Lower leg skin (tissue), 3 donors: ENCODE measurements around the gene TSPAN2.

Source experiments
- CTCF ChIP-seq, 3 donors: fragments of 450-650 bp; IDR thresholded peaks; one replicate each; pipeline ENCODE4 v1.5.1; 2016; ENCODE audit warnings: antibody characterized with exemption in 3 of 3, mild to moderate bottlenecking in 3 of 3, moderate library complexity in 2 of 3
- POLR2A ChIP-seq, 2 donors: fragments of 450-650 bp; IDR thresholded peaks; one replicate each; pipeline ENCODE4 v1.6.1; 2016 to 2017; ENCODE audit warnings: antibody characterized with exemption in 2 of 2, mild to moderate bottlenecking in 1 of 2, moderate library complexity in 1 of 2

GRCh38 chr1:115021145-115021544 is 68.2 kb downstream of the TSPAN2 start:
- TF ChIP-seq CTCF (IDR thresholded peaks at IDR 0.05): no peak
- TF ChIP-seq POLR2A (IDR thresholded peaks at IDR 0.05): no peak
